DMS114 treated with DMSO at 0.1 percent for 48 hours (cell line): Measurements from ENCODE around the gene DDAH1.

Experiments used
- DNase-seq: peaks from one replicate; lab custom pipeline; 2025; ENCODE audit not compliant: unreplicated experiment; lab: John Stamatoyannopoulos, UW

DDAH1 gene

GRCh38 chr1:85277802-85278201, 187.2 kb downstream of the DDAH1 start:
- no peak for DNase-seq

GRCh38 chr1:85276978-85277639, 187.8 kb downstream of the DDAH1 start:
- DNase-seq: no peak

- peak; percentile 96 for DNase-seq
Observed at GRCh38 chr1:85276215-85276977, 188.6 kb downstream of the DDAH1 start, which contains the start of gene BCL10. Gene BCL10, minus strand, starts transcription at chr1:85276632. Its CDS starts 280 bp downstream, at chr1:85276352.

GRCh38 chr1:85275701-85276214, 189.2 kb downstream of the DDAH1 start:
- DNase-seq: no peak

- DNase-seq: no peak
Observed at GRCh38 chr1:85274969-85275453, 189.9 kb downstream of the DDAH1 start.

GRCh38 chr1:85273397-85273796, 191.6 kb downstream of the DDAH1 start:
- no peak for DNase-seq

GRCh38 chr1:85268801-85269585, 196.0 kb downstream of the DDAH1 start:
- DNase-seq: no peak
